HEK293T (cell line): ENCODE measurements around the gene ZNF337.

ENCODE experiments used
- CTCF ChIA-PET: fragments of 350-600 bp; formaldehyde crosslinking; extraction: SDS; loops from one replicate; lab custom pipeline; 2021; ENCODE audit warnings: antibody characterized with exemption, inconsistent platforms; lab: Yijun Ruan, JAX
- POLR2A ChIA-PET: fragments of 350-600 bp; formaldehyde crosslinking; extraction: SDS; loops from one replicate; lab custom pipeline; 2020; ENCODE audit warnings: antibody characterized with exemption, inconsistent platforms; lab: Yijun Ruan, JAX
- DNase-seq: peaks from one replicate; pipeline ENCODE4 v3.0.0; 2012; ENCODE audit warnings: mixed read lengths; ENCODE audit errors: extremely low spot score
- ARNT ChIP-seq: fragments of 450-650 bp; IDR thresholded peaks from 2 replicates; pipeline ENCODE4 v1.6.1; 2017; ENCODE audit warnings: mild to moderate bottlenecking
- BHLHE40 ChIP-seq: fragments of 450-650 bp; IDR thresholded peaks from 2 replicates; pipeline ENCODE4 v1.6.1; 2016; ENCODE audit warnings: mild to moderate bottlenecking, moderate library complexity, borderline replicate concordance
- CTBP1 ChIP-seq: fragments of 450-650 bp; IDR thresholded peaks from 2 replicates; pipeline ENCODE4 v1.6.1; 2016; ENCODE audit warnings: borderline replicate concordance
- ELF4 ChIP-seq: fragments of 450-650 bp; IDR thresholded peaks from 2 replicates; pipeline ENCODE4 v1.6.1; 2017; ENCODE audit warnings: antibody characterized with exemption
- FOXA1 ChIP-seq: fragments of 450-650 bp; IDR thresholded peaks from 2 replicates; pipeline ENCODE4 v1.6.1; 2016; ENCODE audit warnings: mild to moderate bottlenecking
- FOXK2 ChIP-seq: fragments of 450-650 bp; IDR thresholded peaks from 2 replicates; pipeline ENCODE4 v1.6.1; 2016; ENCODE audit warnings: mild to moderate bottlenecking
- FOXM1 ChIP-seq: fragments of 450-650 bp; IDR thresholded peaks from 2 replicates; pipeline ENCODE4 v1.6.1; 2017; ENCODE audit warnings: mild to moderate bottlenecking, borderline replicate concordance
- HDGF ChIP-seq: fragments of 450-650 bp; IDR thresholded peaks from 2 replicates; pipeline ENCODE4 v1.6.1; 2017; ENCODE audit warnings: antibody characterized with exemption, borderline replicate concordance
- L3MBTL2 ChIP-seq: fragments of 450-650 bp; conservative IDR thresholded peaks from 2 replicates; pipeline ENCODE4 v1.6.1; 2016; ENCODE audit warnings: mild to moderate bottlenecking
- LEF1 ChIP-seq: fragments of 450-650 bp; IDR thresholded peaks from 2 replicates; pipeline ENCODE4 v1.6.1; 2017; ENCODE audit warnings: mild to moderate bottlenecking, borderline replicate concordance
- NFRKB ChIP-seq: fragments of 450-650 bp; IDR thresholded peaks from 2 replicates; pipeline ENCODE4 v1.6.1; 2016; ENCODE audit warnings: mild to moderate bottlenecking, moderate library complexity
- SP1 ChIP-seq: fragments of 450-650 bp; IDR thresholded peaks from 2 replicates; pipeline ENCODE4 v1.6.1; 2017
- SUZ12 ChIP-seq: fragments of 450-650 bp; IDR thresholded peaks from 2 replicates; pipeline ENCODE4 v1.6.1; 2016; ENCODE audit warnings: mild to moderate bottlenecking
- TARDBP ChIP-seq: fragments of 450-650 bp; IDR thresholded peaks from 2 replicates; pipeline ENCODE4 v1.6.1; 2016
- ZNF384 ChIP-seq: fragments of 450-650 bp; IDR thresholded peaks from 2 replicates; pipeline ENCODE4 v1.6.1; 2016
- TF ChIP-seq, protein P1 (sequence below): fragments of 450-650 bp; IDR thresholded peaks from 2 replicates; pipeline ENCODE4 v1.6.1; 2016

The ZNF337 gene

DNA sequence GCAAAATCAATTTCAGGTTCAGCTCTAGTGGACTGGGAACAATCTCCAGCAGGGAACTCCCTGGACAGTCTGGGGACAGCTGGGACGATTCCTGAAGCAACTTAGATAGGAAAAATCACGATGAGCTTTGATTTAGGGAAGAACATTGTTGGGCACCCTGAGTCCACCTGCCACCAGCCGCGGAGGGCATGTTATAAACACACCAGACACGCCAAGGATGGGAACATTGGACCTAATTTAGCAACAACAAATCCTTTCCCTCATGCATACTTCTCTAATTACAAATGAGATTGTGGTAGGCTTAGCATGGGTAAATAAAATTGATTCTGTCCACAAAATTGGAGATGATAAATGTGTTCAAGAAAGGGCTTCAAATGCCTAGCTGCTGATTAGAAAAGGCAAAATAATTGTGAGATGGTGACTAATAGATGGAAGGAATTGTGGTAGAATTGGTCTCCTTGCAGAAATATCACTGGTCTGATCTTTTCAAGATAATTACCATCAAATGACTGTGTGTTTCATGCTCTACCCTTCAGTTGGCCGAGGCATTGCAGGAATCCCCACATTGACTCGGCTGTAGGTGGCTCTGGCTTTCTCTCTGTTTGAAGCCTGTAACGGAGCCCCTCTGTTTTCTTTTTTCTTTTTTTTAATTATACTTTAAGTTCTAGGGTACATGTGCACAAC lies 66.7 kb downstream of the ZNF337 start:
- POLR2A ChIA-PET = no interaction called here
- CTCF ChIA-PET = no interaction called here
- TF ChIP-seq FOXK2 (no peak), SUZ12 (no peak)
- no peak for DNase-seq

DNA sequence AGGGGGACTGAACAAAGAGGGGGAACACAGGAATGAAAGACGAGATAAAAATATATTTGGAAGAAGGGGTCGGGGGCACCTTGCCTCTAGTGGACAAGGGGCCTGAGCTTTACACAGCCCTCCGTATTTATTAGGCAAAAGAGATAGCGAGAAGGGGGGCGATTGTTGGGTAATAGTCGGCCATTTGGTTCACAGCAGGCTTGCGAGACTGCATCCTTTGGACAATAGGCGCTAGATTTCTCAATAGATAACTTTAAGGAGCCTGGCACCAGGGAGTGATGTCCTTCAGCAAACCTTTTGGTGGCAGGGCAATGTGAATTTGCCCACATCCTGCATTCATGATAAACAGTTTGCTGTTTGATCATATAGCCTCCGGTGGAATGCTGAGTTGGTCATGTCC lies 69.9 kb downstream of the ZNF337 start:
- no peak for DNase-seq
- ChIA-PET CTCF (no interaction called here), POLR2A (interaction anchor here (0.6 kb wide), 1 partner anchor 94 kb away, joined by 3 read pairs; no protein-coding TSS in a partner anchor)
- no peak for TF ChIP-seq FOXM1
- TF ChIP-seq LEF1 = no peak
- TF ChIP-seq, protein P1, sequence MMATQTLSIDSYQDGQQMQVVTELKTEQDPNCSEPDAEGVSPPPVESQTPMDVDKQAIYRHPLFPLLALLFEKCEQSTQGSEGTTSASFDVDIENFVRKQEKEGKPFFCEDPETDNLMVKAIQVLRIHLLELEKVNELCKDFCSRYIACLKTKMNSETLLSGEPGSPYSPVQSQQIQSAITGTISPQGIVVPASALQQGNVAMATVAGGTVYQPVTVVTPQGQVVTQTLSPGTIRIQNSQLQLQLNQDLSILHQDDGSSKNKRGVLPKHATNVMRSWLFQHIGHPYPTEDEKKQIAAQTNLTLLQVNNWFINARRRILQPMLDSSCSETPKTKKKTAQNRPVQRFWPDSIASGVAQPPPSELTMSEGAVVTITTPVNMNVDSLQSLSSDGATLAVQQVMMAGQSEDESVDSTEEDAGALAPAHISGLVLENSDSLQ = no peak
- no peak for TF ChIP-seq SP1
- TF ChIP-seq NFRKB = no peak
- no peak for TF ChIP-seq TARDBP
- TF ChIP-seq FOXA1 = no peak
- TF ChIP-seq SUZ12 = no peak
- no peak for TF ChIP-seq FOXK2
- TF ChIP-seq HDGF = no peak
- TF ChIP-seq BHLHE40 = no peak
- no peak for TF ChIP-seq ZNF384
- TF ChIP-seq CTBP1 = no peak
- no peak for TF ChIP-seq ARNT
- TF ChIP-seq ELF4 = no peak
- TF ChIP-seq L3MBTL2 = no peak

DNA sequence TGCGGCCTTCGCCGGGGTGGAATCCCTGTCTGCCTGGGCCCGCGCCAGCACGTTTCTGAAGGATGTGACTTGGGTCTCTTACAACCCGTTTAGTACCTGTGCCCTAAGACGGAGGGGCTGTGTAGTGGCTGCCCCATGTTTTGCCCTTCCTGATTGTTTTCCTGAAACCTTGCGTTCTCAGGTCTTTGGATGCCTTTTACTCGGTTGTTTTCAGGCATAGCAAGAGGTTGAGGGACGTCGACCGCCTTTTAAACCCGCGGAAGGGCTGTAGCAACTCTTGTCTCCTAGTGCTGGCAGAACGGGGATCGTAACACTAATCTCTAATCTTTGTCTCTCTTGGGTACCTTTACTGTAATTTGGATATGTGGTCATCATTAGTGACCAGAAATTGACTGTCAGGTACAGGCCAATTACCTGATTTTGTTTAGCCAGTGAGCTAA lies 72.1 kb downstream of the ZNF337 start:
- ChIA-PET CTCF (no interaction called here), POLR2A (interaction anchor here (0.8 to 1.4 kb wide), 3 partner anchors 14 to 217 kb away, joined by 3 read pairs; partner anchors contain the start of gene GINS1)
- no peak for DNase-seq
- TF ChIP-seq SP1 (no peak), FOXA1 (no peak), CTBP1 (no peak), L3MBTL2 (no peak; the same call in none of the 2 replicates), SUZ12 (no peak), LEF1 (no peak), HDGF (no peak), ARNT (no peak), NFRKB (no peak), ELF4 (no peak), FOXK2 (no peak), FOXM1 (no peak), ZNF384 (no peak), BHLHE40 (no peak)
- TF ChIP-seq, protein P1 = no peak
